ENCODE data around the gene PGGT1B.

Gene PGGT1B

DNA sequence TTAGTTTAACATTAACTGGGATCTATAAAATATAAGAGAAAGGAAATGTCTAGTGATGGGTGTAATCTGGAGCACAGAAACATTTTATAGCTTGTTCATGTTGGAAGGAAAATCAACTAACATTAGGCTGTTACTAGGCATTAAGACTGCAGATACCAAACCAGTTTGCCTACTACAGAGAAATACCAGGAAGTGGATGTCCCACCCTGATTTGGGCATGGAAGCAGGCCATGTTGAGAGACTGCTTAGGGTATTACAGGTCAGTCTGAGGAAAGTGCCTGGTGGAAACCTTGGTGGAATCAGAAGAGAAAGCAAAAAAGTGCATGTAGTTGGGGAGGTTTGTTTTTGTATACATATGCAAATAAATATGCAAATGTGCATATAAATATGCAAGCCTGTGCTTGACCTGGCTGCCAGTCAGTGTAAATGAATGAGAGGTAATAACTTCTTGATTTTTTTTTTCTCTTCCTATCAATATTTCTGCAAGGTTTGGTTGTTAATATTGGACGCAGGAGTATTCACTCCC, 43.4 kb upstream of the PGGT1B start:
- no peak overlapping the region for H3K9ac ChIP-seq (ENCODE audit: low read length)
- H3K27ac ChIP-seq (ENCODE audit: low read depth, low read length), result no peak overlapping the region
- TF ChIP-seq EZH2phosphoT487 (conservative IDR thresholded peaks at IDR 0.05; ENCODE audit: low read length), result no peak
- TF ChIP-seq, protein P1, sequence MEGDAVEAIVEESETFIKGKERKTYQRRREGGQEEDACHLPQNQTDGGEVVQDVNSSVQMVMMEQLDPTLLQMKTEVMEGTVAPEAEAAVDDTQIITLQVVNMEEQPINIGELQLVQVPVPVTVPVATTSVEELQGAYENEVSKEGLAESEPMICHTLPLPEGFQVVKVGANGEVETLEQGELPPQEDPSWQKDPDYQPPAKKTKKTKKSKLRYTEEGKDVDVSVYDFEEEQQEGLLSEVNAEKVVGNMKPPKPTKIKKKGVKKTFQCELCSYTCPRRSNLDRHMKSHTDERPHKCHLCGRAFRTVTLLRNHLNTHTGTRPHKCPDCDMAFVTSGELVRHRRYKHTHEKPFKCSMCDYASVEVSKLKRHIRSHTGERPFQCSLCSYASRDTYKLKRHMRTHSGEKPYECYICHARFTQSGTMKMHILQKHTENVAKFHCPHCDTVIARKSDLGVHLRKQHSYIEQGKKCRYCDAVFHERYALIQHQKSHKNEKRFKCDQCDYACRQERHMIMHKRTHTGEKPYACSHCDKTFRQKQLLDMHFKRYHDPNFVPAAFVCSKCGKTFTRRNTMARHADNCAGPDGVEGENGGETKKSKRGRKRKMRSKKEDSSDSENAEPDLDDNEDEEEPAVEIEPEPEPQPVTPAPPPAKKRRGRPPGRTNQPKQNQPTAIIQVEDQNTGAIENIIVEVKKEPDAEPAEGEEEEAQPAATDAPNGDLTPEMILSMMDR (IDR thresholded peaks at IDR 0.05; ENCODE audit: insufficient read depth, low read length, poor library complexity, severe bottlenecking), result no peak

DNA sequence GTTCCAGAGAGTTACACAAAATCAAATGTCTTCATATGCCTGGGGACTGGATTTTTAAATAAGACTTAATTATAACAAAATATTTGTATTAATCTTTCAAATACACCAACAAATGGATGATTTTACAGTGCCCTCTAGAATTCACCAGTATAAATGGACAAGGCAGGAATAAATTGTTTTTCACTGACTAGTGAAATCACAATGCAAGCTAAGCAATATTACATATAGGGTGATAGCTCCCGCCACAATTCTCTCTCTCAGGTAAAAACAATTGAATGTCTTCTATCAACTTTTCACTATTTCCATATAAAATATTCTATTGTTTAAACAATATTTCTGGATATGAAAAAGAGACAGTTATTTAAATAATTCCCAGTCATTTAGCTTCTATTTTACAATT, 41.8 kb upstream of the PGGT1B start:
- Histone ChIP-seq H3K79me2 (ENCODE audit: insufficient read depth, low read length) (no peaks in the 10 kb centered on the region), H3K4me3 (ENCODE audit: insufficient read depth, low read length, poor library complexity, severe bottlenecking) (no peak overlapping the region), H3K9ac (ENCODE audit: low read length) (no peak overlapping the region), H3K4me2 (ENCODE audit: low read depth, low read length, poor library complexity, severe bottlenecking) (no peak overlapping the region), H3K27me3 (ENCODE audit: low read length) (no peaks in the 10 kb centered on the region), H2AFZ (ENCODE audit: low read depth, low read length, severe bottlenecking) (no peak overlapping the region), H3F3A (ENCODE audit: insufficient read depth) (no peaks in the 10 kb centered on the region), H3K27ac (ENCODE audit: low read depth, low read length) (no peak overlapping the region), H3K9me3 (ENCODE audit: insufficient read depth, low read length) (no peaks in the 10 kb centered on the region), H3K36me3 (ENCODE audit: low read length) (no peaks in the 10 kb centered on the region), H3K9me2 (replicated peaks; ENCODE audit: insufficient read depth, low read length) (no peaks in the 10 kb centered on the region), H4K20me1 (ENCODE audit: low read depth, low read length) (no peaks in the 10 kb centered on the region)
- TF ChIP-seq, protein P1 (IDR thresholded peaks at IDR 0.05; ENCODE audit: insufficient read depth, low read length, poor library complexity, severe bottlenecking), result no peak
- TF ChIP-seq EZH2phosphoT487 (conservative IDR thresholded peaks at IDR 0.05; ENCODE audit: low read length), result no peak

More for the DNA sequence above, 43.4 kb upstream of the PGGT1B start:
- H3K36me3 ChIP-seq (ENCODE audit: low read length), result no peaks in the 10 kb centered on the region
- H3K4me2 ChIP-seq (ENCODE audit: low read depth, low read length, poor library complexity, severe bottlenecking), result no peak overlapping the region
- no peak overlapping the region for H3K4me3 ChIP-seq (ENCODE audit: insufficient read depth, low read length, poor library complexity, severe bottlenecking)
- H2AFZ ChIP-seq (ENCODE audit: low read depth, low read length, severe bottlenecking), result no peak overlapping the region
- H3K79me2 ChIP-seq (ENCODE audit: insufficient read depth, low read length), result no peaks in the 10 kb centered on the region
- no peaks in the 10 kb centered on the region for H4K20me1 ChIP-seq (ENCODE audit: low read depth, low read length)
- no peaks in the 10 kb centered on the region for H3K9me2 ChIP-seq (replicated peaks; ENCODE audit: insufficient read depth, low read length)
- no peaks in the 10 kb centered on the region for H3K27me3 ChIP-seq (ENCODE audit: low read length)
- H3K9me3 ChIP-seq (ENCODE audit: insufficient read depth, low read length), result no peaks in the 10 kb centered on the region
- no peaks in the 10 kb centered on the region for H3F3A ChIP-seq (ENCODE audit: insufficient read depth)

DNA sequence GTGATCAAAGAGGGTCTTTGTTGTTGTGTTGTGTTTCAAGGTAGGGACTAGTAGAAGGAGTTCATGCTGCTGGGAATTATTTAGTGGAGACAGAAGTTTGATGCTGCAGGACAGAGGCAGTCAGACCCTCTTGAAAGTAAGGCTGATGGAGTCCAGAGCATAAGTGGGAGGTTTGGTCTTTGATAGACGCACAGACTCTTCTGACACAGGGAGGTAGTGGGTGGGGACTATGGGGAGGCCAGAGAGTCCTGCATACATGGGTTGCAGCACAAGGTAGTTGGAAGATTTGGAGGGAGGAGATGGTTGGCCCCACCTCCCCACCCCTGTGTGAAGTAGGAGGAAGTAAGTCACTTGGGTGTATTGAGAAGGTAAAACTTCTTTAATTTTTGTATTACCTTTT, 36.1 kb upstream of the PGGT1B start:
- Histone ChIP-seq H3K27ac (ENCODE audit: low read depth, low read length) (no peak overlapping the region), H3K4me2 (ENCODE audit: low read depth, low read length, poor library complexity, severe bottlenecking) (no peak overlapping the region), H3K27me3 (ENCODE audit: low read length) (no peaks in the 10 kb centered on the region), H2AFZ (ENCODE audit: low read depth, low read length, severe bottlenecking) (no peak overlapping the region), H3K36me3 (ENCODE audit: low read length) (no peaks in the 10 kb centered on the region), H3K9me2 (replicated peaks; ENCODE audit: insufficient read depth, low read length) (no peaks in the 10 kb centered on the region), H3K9ac (ENCODE audit: low read length) (no peak overlapping the region), H3K9me3 (ENCODE audit: insufficient read depth, low read length) (no peaks in the 10 kb centered on the region), H3F3A (ENCODE audit: insufficient read depth) (no peaks in the 10 kb centered on the region), H4K20me1 (ENCODE audit: low read depth, low read length) (no peaks in the 10 kb centered on the region), H3K79me2 (ENCODE audit: insufficient read depth, low read length) (no peaks in the 10 kb centered on the region), H3K4me3 (ENCODE audit: insufficient read depth, low read length, poor library complexity, severe bottlenecking) (no peak overlapping the region)
- no peak for TF ChIP-seq EZH2phosphoT487 (conservative IDR thresholded peaks at IDR 0.05; ENCODE audit: low read length)
- TF ChIP-seq, protein P1 (IDR thresholded peaks at IDR 0.05; ENCODE audit: insufficient read depth, low read length, poor library complexity, severe bottlenecking), result no peak

All from SU-DHL-6 (cell line).